GM12864 (cell line): Measurements from ENCODE around the gene CDK18.

ENCODE experiments used
- DNase-seq: peaks from one replicate; pipeline ENCODE4 v3.0.0-alpha.2; 2011; ENCODE audit warnings: low read depth
- H3K4me3 ChIP-seq: 2 replicates; pipeline ENCODE4 v1.5.1; 2011; ENCODE audit warnings: mild to moderate bottlenecking, low read depth, low read length, control low read depth
- CTCF ChIP-seq: IDR thresholded peaks from 2 replicates; pipeline ENCODE4 v1.5.1; 2011; ENCODE audit warnings: low read depth, mild to moderate bottlenecking, moderate library complexity, low read length, control low read depth, inconsistent platforms; ENCODE audit errors: missing control alignments

CDK18 gene

GRCh38 chr1:205563927-205564441 is 59.5 kb downstream of the CDK18 start:
- no peak for DNase-seq
- no peak for TF ChIP-seq CTCF
- no peak overlapping the region for H3K4me3 ChIP-seq

GRCh38 chr1:205565799-205566198 is 61.3 kb downstream of the CDK18 start:
- TF ChIP-seq CTCF: no peak
- H3K4me3 ChIP-seq: no peak overlapping the region
- no peak for DNase-seq

- no peak for TF ChIP-seq CTCF
- no peak for DNase-seq
- no peak overlapping the region for H3K4me3 ChIP-seq
Observed at GRCh38 chr1:205567716-205568115, 63.2 kb downstream of the CDK18 start.

GRCh38 chr1:205568135-205568468 is 63.6 kb downstream of the CDK18 start:
- no peak for DNase-seq
- H3K4me3 ChIP-seq: no peak overlapping the region
- TF ChIP-seq CTCF: no peak

- no peak for TF ChIP-seq CTCF
- DNase-seq: no peak
- H3K4me3 ChIP-seq: no peak overlapping the region
Observed at GRCh38 chr1:205568469-205569361, 64.2 kb downstream of the CDK18 start.

GRCh38 chr1:205569411-205570172 is 65.1 kb downstream of the CDK18 start:
- no peak overlapping the region for H3K4me3 ChIP-seq
- DNase-seq: no peak
- TF ChIP-seq CTCF: no peak
